C4-2B (cell line): ENCODE measurements around the gene BTN2A1.

Experiments used
- CTCF ChIP-seq: fragments of 450-650 bp; conservative IDR thresholded peaks from 2 replicates; pipeline ENCODE4 v1.5.1; 2017; ENCODE audit warnings: mild to moderate bottlenecking
- ZFX ChIP-seq: fragments of 450-650 bp; IDR thresholded peaks from 2 replicates; pipeline ENCODE4 v1.6.1; 2017

GRCh38 chr6:26412954-26413353 lies 44.8 kb upstream of the BTN2A1 start:
- TF ChIP-seq CTCF, result no peak
- no peak for TF ChIP-seq ZFX
